ENCODE results near the gene FRMPD4.

The FRMPD4 gene

GRCh38 chrX:12138361-12139313 lies at the start of gene FRMPD4:
FRMPD4 (plus strand) TSS chrX:12138473; CDS start chrX:12138972, 499 bp downstream.
- TF ChIP-seq LEF1 (IDR thresholded peaks at IDR 0.05; ENCODE audit: borderline replicate concordance) (no peak), PKNOX1 (IDR thresholded peaks at IDR 0.05) (no peak), ELF4 (IDR thresholded peaks at IDR 0.05) (no peak), L3MBTL2 (conservative IDR thresholded peaks at IDR 0.05) (no peak), CTBP1 (IDR thresholded peaks at IDR 0.05; ENCODE audit: borderline replicate concordance) (no peak), FOXA1 (IDR thresholded peaks at IDR 0.05) (no peak), FOXM1 (IDR thresholded peaks at IDR 0.05; ENCODE audit: borderline replicate concordance) (no peak), SUZ12 (IDR thresholded peaks at IDR 0.05) (no peak)
- peak; percentile 27 for DNase-seq (ENCODE audit: extremely low spot score)
- POLR2A ChIA-PET: no interaction called here
- CTCF ChIA-PET: interaction anchor here (0.6 to 0.8 kb wide), 3 partner anchors 173 to 1923 kb away, joined by 3 to 4 read pairs (median 3); no protein-coding TSS in a partner anchor

- TF ChIP-seq BHLHE40 (IDR thresholded peaks at IDR 0.05; ENCODE audit: borderline replicate concordance) (no peak), NFRKB (IDR thresholded peaks at IDR 0.05) (no peak), CTBP1 (IDR thresholded peaks at IDR 0.05; ENCODE audit: borderline replicate concordance) (no peak), LEF1 (IDR thresholded peaks at IDR 0.05; ENCODE audit: borderline replicate concordance) (no peak), L3MBTL2 (conservative IDR thresholded peaks at IDR 0.05) (no peak), SP1 (IDR thresholded peaks at IDR 0.05) (no peak), ZNF384 (IDR thresholded peaks at IDR 0.05) (no peak), FOXK2 (IDR thresholded peaks at IDR 0.05) (no peak), FOXA1 (IDR thresholded peaks at IDR 0.05) (no peak), FOXM1 (IDR thresholded peaks at IDR 0.05; ENCODE audit: borderline replicate concordance) (no peak), PKNOX1 (IDR thresholded peaks at IDR 0.05) (no peak), HDGF (IDR thresholded peaks at IDR 0.05; ENCODE audit: borderline replicate concordance) (no peak), ELF4 (IDR thresholded peaks at IDR 0.05) (no peak), ARNT (IDR thresholded peaks at IDR 0.05) (no peak), TARDBP (IDR thresholded peaks at IDR 0.05) (no peak), SUZ12 (IDR thresholded peaks at IDR 0.05) (no peak)
- ChIA-PET POLR2A (no interaction called here), CTCF (no interaction called here)
- DNase-seq (ENCODE audit: extremely low spot score): no peak
Observed at GRCh38 chrX:12089740-12090139, 48.5 kb upstream of the FRMPD4 start.

GRCh38 chrX:12113321-12113720 lies 25.0 kb upstream of the FRMPD4 start:
- TF ChIP-seq LEF1 (IDR thresholded peaks at IDR 0.05; ENCODE audit: borderline replicate concordance) (no peak), BHLHE40 (IDR thresholded peaks at IDR 0.05; ENCODE audit: borderline replicate concordance) (no peak), PKNOX1 (IDR thresholded peaks at IDR 0.05) (no peak), SP1 (IDR thresholded peaks at IDR 0.05) (no peak), ELF4 (IDR thresholded peaks at IDR 0.05) (no peak), ZNF384 (IDR thresholded peaks at IDR 0.05) (no peak), CTBP1 (IDR thresholded peaks at IDR 0.05; ENCODE audit: borderline replicate concordance) (no peak), HDGF (IDR thresholded peaks at IDR 0.05; ENCODE audit: borderline replicate concordance) (no peak), SUZ12 (IDR thresholded peaks at IDR 0.05) (no peak), NFRKB (IDR thresholded peaks at IDR 0.05) (no peak), TARDBP (IDR thresholded peaks at IDR 0.05) (no peak), FOXA1 (IDR thresholded peaks at IDR 0.05) (no peak), FOXK2 (IDR thresholded peaks at IDR 0.05) (no peak), L3MBTL2 (conservative IDR thresholded peaks at IDR 0.05) (no peak)
- CTCF ChIA-PET: no interaction called here
- no peak for DNase-seq (ENCODE audit: extremely low spot score)
- POLR2A ChIA-PET: no interaction called here

- peak; percentile 46 for DNase-seq (ENCODE audit: extremely low spot score)
- TF ChIP-seq ZNF384 (IDR thresholded peaks at IDR 0.05) (no peak), ARNT (IDR thresholded peaks at IDR 0.05) (no peak), FOXM1 (IDR thresholded peaks at IDR 0.05; ENCODE audit: borderline replicate concordance) (no peak), ELF4 (IDR thresholded peaks at IDR 0.05) (no peak), NFRKB (IDR thresholded peaks at IDR 0.05) (no peak), CTBP1 (IDR thresholded peaks at IDR 0.05; ENCODE audit: borderline replicate concordance) (no peak), SUZ12 (IDR thresholded peaks at IDR 0.05) (no peak), L3MBTL2 (conservative IDR thresholded peaks at IDR 0.05) (no peak), TARDBP (IDR thresholded peaks at IDR 0.05) (no peak), LEF1 (IDR thresholded peaks at IDR 0.05; ENCODE audit: borderline replicate concordance) (no peak)
- CTCF ChIA-PET: no interaction called here
- POLR2A ChIA-PET: no interaction called here
Observed at GRCh38 chrX:12115377-12115776, 22.9 kb upstream of the FRMPD4 start.

GRCh38 chrX:12118134-12118533 lies 20.1 kb upstream of the FRMPD4 start:
- ChIA-PET POLR2A (no interaction called here), CTCF (no interaction called here)
- no peak for DNase-seq (ENCODE audit: extremely low spot score)
- TF ChIP-seq SP1 (IDR thresholded peaks at IDR 0.05) (no peak), PKNOX1 (IDR thresholded peaks at IDR 0.05) (no peak), HDGF (IDR thresholded peaks at IDR 0.05; ENCODE audit: borderline replicate concordance) (no peak), ARNT (IDR thresholded peaks at IDR 0.05) (no peak), ZNF384 (IDR thresholded peaks at IDR 0.05) (no peak), LEF1 (IDR thresholded peaks at IDR 0.05; ENCODE audit: borderline replicate concordance) (no peak), FOXA1 (IDR thresholded peaks at IDR 0.05) (no peak), TARDBP (IDR thresholded peaks at IDR 0.05) (no peak), L3MBTL2 (conservative IDR thresholded peaks at IDR 0.05) (no peak), BHLHE40 (IDR thresholded peaks at IDR 0.05; ENCODE audit: borderline replicate concordance) (no peak), CTBP1 (IDR thresholded peaks at IDR 0.05; ENCODE audit: borderline replicate concordance) (no peak), NFRKB (IDR thresholded peaks at IDR 0.05) (no peak), FOXM1 (IDR thresholded peaks at IDR 0.05; ENCODE audit: borderline replicate concordance) (no peak), SUZ12 (IDR thresholded peaks at IDR 0.05) (no peak), FOXK2 (IDR thresholded peaks at IDR 0.05) (no peak), ELF4 (IDR thresholded peaks at IDR 0.05) (no peak)

All from HEK293T (cell line).